Measurements from ENCODE around the gene TNIP1.

DNA sequence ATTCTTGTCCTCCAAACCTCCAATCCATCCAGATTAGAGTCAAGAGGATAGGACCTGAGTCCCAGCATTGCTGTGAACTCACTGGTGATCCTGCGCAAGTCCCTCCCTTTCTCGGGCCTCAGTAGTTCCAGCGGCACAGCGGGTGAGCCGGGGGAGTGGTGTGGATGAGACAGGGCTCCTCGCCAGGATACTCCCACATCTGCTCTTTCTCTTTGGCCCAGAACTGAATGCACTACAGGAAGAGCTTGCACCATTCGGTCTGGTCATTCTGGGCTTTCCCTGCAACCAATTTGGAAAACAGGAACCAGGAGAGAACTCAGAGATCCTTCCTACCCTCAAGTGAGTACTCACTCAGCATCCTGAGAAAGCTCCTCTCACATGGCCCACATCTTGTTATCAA lies 54.2 kb downstream of the TNIP1 start:
- TF ChIP-seq, protein P1, sequence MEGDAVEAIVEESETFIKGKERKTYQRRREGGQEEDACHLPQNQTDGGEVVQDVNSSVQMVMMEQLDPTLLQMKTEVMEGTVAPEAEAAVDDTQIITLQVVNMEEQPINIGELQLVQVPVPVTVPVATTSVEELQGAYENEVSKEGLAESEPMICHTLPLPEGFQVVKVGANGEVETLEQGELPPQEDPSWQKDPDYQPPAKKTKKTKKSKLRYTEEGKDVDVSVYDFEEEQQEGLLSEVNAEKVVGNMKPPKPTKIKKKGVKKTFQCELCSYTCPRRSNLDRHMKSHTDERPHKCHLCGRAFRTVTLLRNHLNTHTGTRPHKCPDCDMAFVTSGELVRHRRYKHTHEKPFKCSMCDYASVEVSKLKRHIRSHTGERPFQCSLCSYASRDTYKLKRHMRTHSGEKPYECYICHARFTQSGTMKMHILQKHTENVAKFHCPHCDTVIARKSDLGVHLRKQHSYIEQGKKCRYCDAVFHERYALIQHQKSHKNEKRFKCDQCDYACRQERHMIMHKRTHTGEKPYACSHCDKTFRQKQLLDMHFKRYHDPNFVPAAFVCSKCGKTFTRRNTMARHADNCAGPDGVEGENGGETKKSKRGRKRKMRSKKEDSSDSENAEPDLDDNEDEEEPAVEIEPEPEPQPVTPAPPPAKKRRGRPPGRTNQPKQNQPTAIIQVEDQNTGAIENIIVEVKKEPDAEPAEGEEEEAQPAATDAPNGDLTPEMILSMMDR (IDR thresholded peaks at IDR 0.05), result no peak
- TF ChIP-seq POLR2A (IDR thresholded peaks at IDR 0.05), result no peak

All from adrenal gland (tissue), 5 donors.